Suprapubic skin (tissue), 4 donors: ENCODE results near the gene NAGK.
"Not testable (repeated sequence)": the region's sequence is repeated elsewhere in the genome, so short reads cannot be mapped to it uniquely, and the experiment has no call there.

Experiments
- CTCF ChIP-seq, 2 donors: fragments of 200-600 bp in 1 of 2; fragments of 450-650 bp in 1 of 2; sonication (generic) in 1 of 2; IDR thresholded peaks; one replicate each; pipeline ENCODE4 v1.5.1; 2016 to 2019; ENCODE audit warnings: antibody characterized with exemption in 2 of 2, mild to moderate bottlenecking in 1 of 2, moderate library complexity in 1 of 2
- EP300 ChIP-seq: sonication (generic); formaldehyde crosslinking; IDR thresholded peaks from one replicate; pipeline ENCODE4 v1.6.1; 2017; ENCODE audit warnings: antibody characterized with exemption
- POLR2A ChIP-seq, 2 donors: fragments of 450-650 bp; IDR thresholded peaks; one replicate each; pipeline ENCODE4 v1.6.1; 2017; ENCODE audit warnings: antibody characterized with exemption in 2 of 2, mild to moderate bottlenecking in 2 of 2, moderate library complexity in 2 of 2
- POLR2AphosphoS5 ChIP-seq, 3 donors: sonication (generic); formaldehyde crosslinking; IDR thresholded peaks; one replicate each; pipeline ENCODE4 v1.6.1; 2017; ENCODE audit warnings: antibody characterized with exemption in 3 of 3

DNA sequence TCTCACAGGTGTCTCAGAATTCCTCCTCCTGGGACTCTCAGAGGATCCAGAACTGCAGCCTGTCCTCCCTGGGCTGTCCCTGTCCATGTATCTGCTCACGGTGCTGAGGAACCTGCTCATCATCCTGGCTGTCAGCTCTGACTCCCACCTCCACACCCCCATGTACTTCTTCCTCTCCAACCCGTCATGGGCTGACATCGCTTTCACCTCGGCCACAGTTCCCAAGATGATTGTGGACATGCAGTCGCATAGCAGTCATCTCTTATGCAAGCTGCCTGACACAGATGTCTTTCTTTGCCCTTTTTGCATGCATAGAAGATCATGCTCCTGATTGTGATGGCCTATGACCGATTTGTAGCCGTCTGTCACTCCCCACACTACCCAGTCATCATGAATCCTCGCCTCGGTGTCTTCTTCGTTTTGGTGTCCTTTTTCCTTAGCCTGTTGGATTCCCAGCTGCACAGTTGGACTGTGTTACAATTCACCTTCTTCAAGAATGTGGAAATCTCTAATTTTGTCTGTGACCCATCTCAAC, 13.2 kb upstream of the NAGK start:
- not testable (repeated sequence) for TF ChIP-seq CTCF (IDR thresholded peaks at IDR 0.05); POLR2A (IDR thresholded peaks at IDR 0.05); EP300; POLR2AphosphoS5 (IDR thresholded peaks at IDR 0.05)
